K562 (cell line): Measurements from ENCODE around the gene RNFT2.

Source experiments
- BMI1 ChIP-seq: fragments of 150-350 bp; IDR thresholded peaks from 2 replicates; pipeline ENCODE4 v1.6.1; 2014; ENCODE audit warnings: low read length
- CEBPB ChIP-seq: fragments of 450-650 bp; IDR thresholded peaks from 2 replicates; pipeline ENCODE4 v1.6.1; 2016; ENCODE audit warnings: missing genetic modification characterization, missing compliant biosample characterization
- HSF4 ChIP-seq: fragments of 250-450 bp; sonication (Bioruptor Pico); IDR thresholded peaks from 2 replicates; pipeline ENCODE4 v2.1.2; 2022; ENCODE audit warnings: mild to moderate bottlenecking, moderate library complexity, borderline replicate concordance
- NFE2L1 ChIP-seq: fragments of 450-650 bp; IDR thresholded peaks from 2 replicates; pipeline ENCODE4 v1.6.1; 2016; ENCODE audit warnings: missing genetic modification characterization, low read depth, mild to moderate bottlenecking, missing compliant biosample characterization, moderate library complexity, borderline replicate concordance
- POLR2AphosphoS2 ChIP-seq: IDR thresholded peaks from 2 replicates; pipeline ENCODE4 v1.6.1; 2012; ENCODE audit warnings: low read length, improper control_type of control experiment
- SMC3 ChIP-seq: conservative IDR thresholded peaks from 2 replicates; pipeline ENCODE4 v1.6.1; 2011; ENCODE audit warnings: low read depth, low read length, improper control_type of control experiment; ENCODE audit not compliant: insufficient read depth
- SP2 ChIP-seq: IDR thresholded peaks from 2 replicates; pipeline ENCODE4 v1.6.1; 2011; ENCODE audit warnings: mild to moderate bottlenecking, low read depth, low read length, moderate library complexity; ENCODE audit not compliant: poor library complexity, severe bottlenecking; ENCODE audit errors: extremely low read depth
- SPI1 ChIP-seq: IDR thresholded peaks from 2 replicates; pipeline ENCODE4 v1.6.1; 2011; ENCODE audit warnings: low read depth, low read length, control low read depth, borderline replicate concordance
- TAF1 ChIP-seq: IDR thresholded peaks from 2 replicates; pipeline ENCODE4 v1.6.1; 2011; ENCODE audit warnings: mild to moderate bottlenecking, low read length, moderate library complexity; ENCODE audit not compliant: insufficient read depth, control insufficient read depth, severe bottlenecking; ENCODE audit errors: extremely low read depth
- TRIM28 ChIP-seq: fragments of 450-650 bp; IDR thresholded peaks from 2 replicates; pipeline ENCODE4 v1.6.1; 2017
- TF ChIP-seq, protein P1 (sequence below), 3 experiments: fragments of 200-800 bp in 1 of 3; sonication (Bioruptor generic) in 1 of 3; sonication (generic) in 1 of 3; formaldehyde crosslinking in 1 of 3; IDR thresholded peaks; 2 replicates each; pipeline versions ENCODE4 v1.6.1 to v1.8.0; 2016 to 2022; ENCODE audit warnings: mild to moderate bottlenecking in 2 of 3, missing compliant biosample characterization in 2 of 3, missing genetic modification characterization in 2 of 3, missing genetic modification reagents in 1 of 3
- TF ChIP-seq, protein P2 (sequence below): sonication (generic); formaldehyde crosslinking; IDR thresholded peaks from 2 replicates; pipeline ENCODE4 v1.5.0; 2020; ENCODE audit warnings: missing genetic modification reagents
- TF ChIP-seq, protein P3 (sequence below): sonication (generic); formaldehyde crosslinking; IDR thresholded peaks from 2 replicates; pipeline ENCODE4 v1.4.0; 2020; ENCODE audit warnings: mild to moderate bottlenecking, missing genetic modification reagents

DNA sequence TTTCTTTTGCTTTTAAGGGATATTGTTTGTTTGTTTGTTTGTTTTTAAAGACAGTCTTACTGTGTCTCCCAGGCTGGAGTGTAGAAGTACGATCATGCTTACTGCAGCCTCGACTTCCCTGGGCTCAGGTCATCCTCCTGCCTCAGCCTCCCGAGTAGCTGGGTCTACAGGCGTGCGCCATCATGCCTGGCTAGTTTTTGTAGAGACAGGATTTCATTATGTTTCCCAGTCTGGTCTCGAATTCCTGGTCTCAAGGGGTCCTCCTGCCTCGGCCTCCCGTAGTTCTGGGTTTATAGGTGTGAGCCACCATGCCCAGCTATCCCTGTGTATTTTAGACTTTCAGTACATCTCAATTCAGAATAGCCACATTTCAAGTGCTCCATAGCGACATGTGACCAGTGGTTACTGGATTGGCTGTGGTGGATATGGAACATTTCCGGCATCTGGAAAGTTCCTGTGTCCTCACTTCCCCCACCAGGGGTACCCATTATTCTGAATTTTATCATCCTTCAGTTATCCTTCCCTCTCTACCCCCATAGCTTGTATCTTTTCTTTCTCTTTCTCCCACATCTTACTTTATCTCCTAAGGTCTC lies 82.0 kb downstream of the RNFT2 start:
- TF ChIP-seq POLR2AphosphoS2, result no peak
- no peak for TF ChIP-seq BMI1
- TF ChIP-seq CEBPB, result no peak
- TF ChIP-seq, protein P1, sequence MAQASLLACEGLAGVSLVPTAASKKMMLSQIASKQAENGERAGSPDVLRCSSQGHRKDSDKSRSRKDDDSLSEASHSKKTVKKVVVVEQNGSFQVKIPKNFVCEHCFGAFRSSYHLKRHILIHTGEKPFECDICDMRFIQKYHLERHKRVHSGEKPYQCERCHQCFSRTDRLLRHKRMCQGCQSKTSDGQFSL (CRISPR knock-in tag; IDR thresholded peaks at IDR 0.05), result no peak
- TF ChIP-seq, protein P1 (tag; IDR thresholded peaks at IDR 0.05), result no peak
- TF ChIP-seq, protein P2, sequence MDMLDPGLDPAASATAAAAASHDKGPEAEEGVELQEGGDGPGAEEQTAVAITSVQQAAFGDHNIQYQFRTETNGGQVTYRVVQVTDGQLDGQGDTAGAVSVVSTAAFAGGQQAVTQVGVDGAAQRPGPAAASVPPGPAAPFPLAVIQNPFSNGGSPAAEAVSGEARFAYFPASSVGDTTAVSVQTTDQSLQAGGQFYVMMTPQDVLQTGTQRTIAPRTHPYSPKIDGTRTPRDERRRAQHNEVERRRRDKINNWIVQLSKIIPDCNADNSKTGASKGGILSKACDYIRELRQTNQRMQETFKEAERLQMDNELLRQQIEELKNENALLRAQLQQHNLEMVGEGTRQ, result no peak
- no peak for TF ChIP-seq SPI1
- TF ChIP-seq HSF4 (CRISPR knock-in tag), result no peak
- no peak for TF ChIP-seq NFE2L1 (tag)
- no peak for TF ChIP-seq SP2
- no peak for TF ChIP-seq TAF1
- no peak for TF ChIP-seq TRIM28
- TF ChIP-seq, protein P3, sequence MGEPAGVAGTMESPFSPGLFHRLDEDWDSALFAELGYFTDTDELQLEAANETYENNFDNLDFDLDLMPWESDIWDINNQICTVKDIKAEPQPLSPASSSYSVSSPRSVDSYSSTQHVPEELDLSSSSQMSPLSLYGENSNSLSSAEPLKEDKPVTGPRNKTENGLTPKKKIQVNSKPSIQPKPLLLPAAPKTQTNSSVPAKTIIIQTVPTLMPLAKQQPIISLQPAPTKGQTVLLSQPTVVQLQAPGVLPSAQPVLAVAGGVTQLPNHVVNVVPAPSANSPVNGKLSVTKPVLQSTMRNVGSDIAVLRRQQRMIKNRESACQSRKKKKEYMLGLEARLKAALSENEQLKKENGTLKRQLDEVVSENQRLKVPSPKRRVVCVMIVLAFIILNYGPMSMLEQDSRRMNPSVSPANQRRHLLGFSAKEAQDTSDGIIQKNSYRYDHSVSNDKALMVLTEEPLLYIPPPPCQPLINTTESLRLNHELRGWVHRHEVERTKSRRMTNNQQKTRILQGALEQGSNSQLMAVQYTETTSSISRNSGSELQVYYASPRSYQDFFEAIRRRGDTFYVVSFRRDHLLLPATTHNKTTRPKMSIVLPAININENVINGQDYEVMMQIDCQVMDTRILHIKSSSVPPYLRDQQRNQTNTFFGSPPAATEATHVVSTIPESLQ (CRISPR knock-in tag), result no peak
- TF ChIP-seq SMC3, result no peak
